SJCRH30 (cell line): ENCODE data around the gene CTNNA1. TPM values are rescaled to one million over a fixed set of nuclear protein-coding genes. Genes with fewer than 3 reads are reported as not detected.
"Not testable (repeated sequence)": the region's sequence is repeated elsewhere in the genome, so short reads cannot be mapped to it uniquely, and the experiment has no call there.

Source experiments
- DNase-seq, 2 experiments: peaks; one replicate each; pipeline ENCODE4 v3.0.0-alpha.2; 2015 to 2020
- H3K27ac ChIP-seq: fragments of 250-450 bp; sonication (Bioruptor Pico); 2 replicates; pipeline ENCODE4 v1.5.1; 2020; ENCODE audit warnings: mild to moderate bottlenecking, moderate library complexity
- H3K27me3 ChIP-seq: fragments of 250-450 bp; sonication (Bioruptor Pico); 2 replicates; pipeline ENCODE4 v1.5.1; 2020; ENCODE audit warnings: mild to moderate bottlenecking, moderate library complexity
- H3K36me3 ChIP-seq: fragments of 250-450 bp; sonication (Bioruptor Pico); 2 replicates; pipeline ENCODE4 v1.5.1; 2020; ENCODE audit warnings: mild to moderate bottlenecking, moderate library complexity
- H3K4me1 ChIP-seq: fragments of 250-450 bp; sonication (Bioruptor Pico); 2 replicates; pipeline ENCODE4 v1.5.1; 2020; ENCODE audit warnings: mild to moderate bottlenecking, moderate library complexity
- H3K4me3 ChIP-seq: fragments of 250-450 bp; sonication (Bioruptor Pico); 2 replicates; pipeline ENCODE4 v1.5.1; 2020; ENCODE audit warnings: mild to moderate bottlenecking, moderate library complexity
- H3K9me3 ChIP-seq: fragments of 250-450 bp; sonication (Bioruptor Pico); replicated peaks from 2 replicates; pipeline ENCODE4 v1.5.1; 2020; ENCODE audit warnings: mild to moderate bottlenecking, moderate library complexity
- total RNA-seq: library from RNA; depleted of rRNA; stranded (reverse); fragments of >200 nt; shearing (Covaris generic); gene quantifications from 2 replicates; pipeline ENCODE4 v1.2.3, GENCODE V29; 2014

CTNNA1 gene
- total RNA-seq, 1 experiment from 2014 or later: 153 TPM

DNA sequence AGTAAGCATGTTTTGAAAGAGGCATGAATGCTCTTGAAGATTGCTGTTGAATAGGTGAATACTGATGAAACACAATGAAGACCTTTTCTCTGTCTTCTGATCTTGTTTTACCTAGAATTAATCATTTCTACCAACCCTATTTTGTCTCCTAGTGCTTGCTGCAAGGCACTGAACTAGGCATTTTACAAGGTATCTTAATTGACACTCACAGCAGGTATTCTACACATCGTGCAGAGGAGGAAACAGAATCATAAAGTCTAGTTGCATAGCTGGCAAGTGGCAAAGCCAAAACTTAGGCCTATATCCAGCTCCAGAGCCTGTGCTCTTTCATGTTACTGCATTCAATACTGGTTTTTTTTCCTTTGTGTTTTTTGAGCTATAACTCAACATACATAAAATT is 50.7 kb downstream of the CTNNA1 start:
- Histone ChIP-seq H3K4me3 (no peak overlapping the region), H3K9me3 (no peaks in the 10 kb centered on the region), H3K4me1 (no peaks in the 10 kb centered on the region), H3K27ac (no peak overlapping the region), H3K36me3 (peaks cover 8% of the 10 kb centered on the region; the same call in 1 of the 2 replicates), H3K27me3 (no peaks in the 10 kb centered on the region)
- DNase-seq: no peak

- Histone ChIP-seq H3K27ac (no peak overlapping the region), H3K36me3 (peaks cover 17% of the 10 kb centered on the region), H3K4me1 (no peaks in the 10 kb centered on the region), H3K9me3 (no peaks in the 10 kb centered on the region), H3K4me3 (no peak overlapping the region), H3K27me3 (no peaks in the 10 kb centered on the region)
- DNase-seq: no peak
These were observed 51.9 kb downstream of the CTNNA1 start for GRCh38 chr5:138805096-138805495.

GRCh38 chr5:138807182-138807581 is 54.0 kb downstream of the CTNNA1 start:
- Histone ChIP-seq H3K4me1 (no peaks in the 10 kb centered on the region), H3K36me3 (peaks cover 25% of the 10 kb centered on the region), H3K27ac (no peak overlapping the region), H3K4me3 (no peak overlapping the region), H3K9me3 (no peaks in the 10 kb centered on the region), H3K27me3 (no peaks in the 10 kb centered on the region)
- DNase-seq: no peak

DNA sequence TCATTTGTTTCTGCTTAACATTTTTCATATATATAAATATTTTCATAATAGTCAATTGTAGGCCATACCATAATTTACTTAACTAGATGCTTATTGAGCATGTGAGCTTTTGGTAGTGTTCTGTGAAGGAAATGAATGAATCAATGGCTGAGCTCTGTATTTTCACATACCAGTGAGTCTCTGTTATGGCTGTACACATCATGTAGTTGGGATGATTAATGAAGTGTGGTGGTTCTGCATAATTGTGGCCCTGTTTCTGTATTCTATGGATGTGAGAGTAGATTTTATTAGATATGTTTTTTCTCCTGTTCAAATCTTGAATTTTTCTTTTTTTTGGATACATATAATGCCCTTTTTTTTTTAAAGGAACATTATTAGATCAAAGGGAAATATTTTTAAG is 56.2 kb downstream of the CTNNA1 start:
- no peak for DNase-seq
- H3K27ac ChIP-seq: no peak overlapping the region
- no peaks in the 10 kb centered on the region for H3K27me3 ChIP-seq
- no peaks in the 10 kb centered on the region for H3K4me1 ChIP-seq
- H3K9me3 ChIP-seq: no peaks in the 10 kb centered on the region
- peaks cover 31% of the 10 kb centered on the region for H3K36me3 ChIP-seq
- H3K4me3 ChIP-seq: no peak overlapping the region

GRCh38 chr5:138810861-138811260 is 57.6 kb downstream of the CTNNA1 start:
- not testable (repeated sequence) for H3K27ac ChIP-seq, H3K4me1 ChIP-seq

GRCh38 chr5:138815529-138815928 is 62.3 kb downstream of the CTNNA1 start:
- no peaks in the 10 kb centered on the region for H3K27me3 ChIP-seq
- H3K4me1 ChIP-seq: peaks cover 12% of the 10 kb centered on the region
- no peaks in the 10 kb centered on the region; the same call in 1 of the 2 replicates for H3K9me3 ChIP-seq
- no peak for DNase-seq
- peaks cover 29% of the 10 kb centered on the region for H3K36me3 ChIP-seq
- no peak overlapping the region for H3K4me3 ChIP-seq
- H3K27ac ChIP-seq: no peak overlapping the region

More at GRCh38 chr5:138810861-138811260, 57.6 kb downstream of the CTNNA1 start:
- not testable (repeated sequence) for H3K27me3 ChIP-seq, H3K9me3 ChIP-seq, DNase-seq, H3K4me3 ChIP-seq
- peaks cover 28% of the 10 kb centered on the region for H3K36me3 ChIP-seq

- Histone ChIP-seq H3K27me3 (no peaks in the 10 kb centered on the region), H3K36me3 (peaks cover 23% of the 10 kb centered on the region), H3K27ac (no peak overlapping the region), H3K9me3 (no peaks in the 10 kb centered on the region; the same call in 1 of the 2 replicates), H3K4me3 (no peak overlapping the region), H3K4me1 (peaks cover 12% of the 10 kb centered on the region)
- DNase-seq: no peak
These were observed 64.0 kb downstream of the CTNNA1 start for GRCh38 chr5:138817241-138817640.

DNA sequence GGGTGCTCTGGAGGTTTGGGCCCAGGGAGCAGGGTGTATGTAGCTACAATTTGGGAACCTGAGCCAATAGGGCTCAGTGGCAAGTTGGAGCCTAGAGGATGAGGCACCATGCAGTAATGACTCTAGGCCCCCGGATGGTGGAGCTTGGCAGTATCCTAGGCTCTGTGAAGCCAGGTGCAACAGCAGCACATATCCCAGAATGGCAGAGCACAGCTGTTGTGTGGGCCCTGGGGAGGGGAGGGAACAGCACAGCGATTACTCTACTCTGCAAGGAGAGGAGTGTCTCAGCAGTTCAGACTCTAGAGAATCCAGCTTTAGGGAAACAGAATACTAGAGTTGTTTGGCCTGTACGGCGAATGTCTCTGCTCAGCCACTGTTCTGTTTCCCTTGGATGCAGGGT is 65.9 kb downstream of the CTNNA1 start:
- DNase-seq: peak; percentile 90 to 92
- peaks cover 12% of the 10 kb centered on the region for H3K4me1 ChIP-seq
- no peaks in the 10 kb centered on the region; the same call in 1 of the 2 replicates for H3K9me3 ChIP-seq
- no peak overlapping the region for H3K27ac ChIP-seq
- no peak overlapping the region for H3K4me3 ChIP-seq
- no peaks in the 10 kb centered on the region for H3K27me3 ChIP-seq
- peaks cover 16% of the 10 kb centered on the region for H3K36me3 ChIP-seq

- H3K9me3 ChIP-seq: no peaks in the 10 kb centered on the region; the same call in 1 of the 2 replicates
- H3K4me1 ChIP-seq: peaks cover 12% of the 10 kb centered on the region
- no peak overlapping the region for H3K4me3 ChIP-seq
- H3K36me3 ChIP-seq: peaks cover 20% of the 10 kb centered on the region
- no peak for DNase-seq
- H3K27ac ChIP-seq: no peak overlapping the region
- no peaks in the 10 kb centered on the region for H3K27me3 ChIP-seq
These were observed 67.5 kb downstream of the CTNNA1 start for GRCh38 chr5:138820695-138821094.

DNA sequence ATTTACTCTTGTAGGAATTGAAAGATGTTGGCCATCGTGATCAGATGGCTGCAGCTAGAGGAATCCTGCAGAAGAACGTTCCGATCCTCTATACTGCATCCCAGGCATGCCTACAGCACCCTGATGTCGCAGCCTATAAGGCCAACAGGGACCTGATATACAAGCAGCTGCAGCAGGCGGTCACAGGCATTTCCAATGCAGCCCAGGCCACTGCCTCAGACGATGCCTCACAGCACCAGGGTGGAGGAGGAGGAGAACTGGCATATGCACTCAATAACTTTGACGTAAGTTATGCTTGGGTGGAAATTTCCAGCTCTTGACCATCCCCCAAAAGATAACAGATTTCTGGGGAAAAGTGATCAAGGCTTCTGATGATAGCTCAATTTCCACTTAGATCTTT is 71.3 kb downstream of the CTNNA1 start:
- H3K4me3 ChIP-seq: no peak overlapping the region
- H3K27me3 ChIP-seq: no peaks in the 10 kb centered on the region
- H3K36me3 ChIP-seq: peaks cover 32% of the 10 kb centered on the region
- H3K4me1 ChIP-seq: peaks cover under 1% of the 10 kb centered on the region
- DNase-seq: no peak
- H3K27ac ChIP-seq: no peak overlapping the region
- H3K9me3 ChIP-seq: no peaks in the 10 kb centered on the region; the same call in 1 of the 2 replicates

DNA sequence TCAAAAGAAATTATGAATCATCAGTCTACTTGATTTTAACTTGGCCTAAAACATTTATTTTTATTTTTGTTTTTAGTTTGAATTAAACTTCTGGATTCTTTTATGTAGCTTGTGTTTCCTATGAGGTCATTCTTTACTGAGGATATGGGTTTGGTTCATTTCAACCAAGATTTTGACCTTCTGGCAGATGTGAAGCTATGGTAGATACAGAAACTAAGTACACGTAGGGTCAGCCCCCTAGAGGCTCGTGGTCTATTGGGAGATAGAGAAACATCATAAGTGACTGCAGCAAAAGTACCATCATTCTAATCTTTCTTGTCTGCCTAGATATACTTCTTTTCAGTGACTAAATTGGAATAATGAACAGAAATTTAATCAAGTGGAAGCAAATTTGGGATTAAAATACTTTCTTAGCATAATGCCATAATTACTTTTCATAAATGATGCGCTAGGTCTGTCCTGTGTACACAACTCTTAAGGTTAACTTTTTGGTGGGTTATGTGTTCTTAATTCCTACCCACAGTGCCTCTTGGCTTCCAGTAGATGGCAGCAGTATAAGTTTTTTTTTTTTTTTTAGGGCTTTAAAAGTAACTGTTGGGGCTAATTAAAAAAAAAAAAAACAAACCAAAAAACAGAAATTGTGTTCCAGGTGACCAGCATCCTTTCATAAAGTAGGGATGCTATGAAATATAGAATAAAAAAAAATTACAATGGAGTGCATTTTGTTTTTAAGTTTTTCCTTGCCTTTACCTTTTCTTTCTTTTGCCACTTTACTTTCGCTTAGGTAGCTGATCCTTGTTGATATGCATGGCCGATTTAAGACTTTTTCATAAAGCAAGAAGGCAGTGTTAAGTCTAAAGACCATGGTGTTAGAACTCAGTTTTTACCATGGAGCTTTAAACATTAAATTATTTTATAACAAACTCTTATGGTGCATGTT is 72.0 kb downstream of the CTNNA1 start:
- DNase-seq: peak in 1 of 2 experiments; percentile 26
- Histone ChIP-seq H3K36me3 (peaks cover 32% of the 10 kb centered on the region), H3K27ac (no peak overlapping the region), H3K4me3 (no peak overlapping the region), H3K27me3 (no peaks in the 10 kb centered on the region), H3K9me3 (no peaks in the 10 kb centered on the region; the same call in 1 of the 2 replicates), H3K4me1 (no peaks in the 10 kb centered on the region)

DNA sequence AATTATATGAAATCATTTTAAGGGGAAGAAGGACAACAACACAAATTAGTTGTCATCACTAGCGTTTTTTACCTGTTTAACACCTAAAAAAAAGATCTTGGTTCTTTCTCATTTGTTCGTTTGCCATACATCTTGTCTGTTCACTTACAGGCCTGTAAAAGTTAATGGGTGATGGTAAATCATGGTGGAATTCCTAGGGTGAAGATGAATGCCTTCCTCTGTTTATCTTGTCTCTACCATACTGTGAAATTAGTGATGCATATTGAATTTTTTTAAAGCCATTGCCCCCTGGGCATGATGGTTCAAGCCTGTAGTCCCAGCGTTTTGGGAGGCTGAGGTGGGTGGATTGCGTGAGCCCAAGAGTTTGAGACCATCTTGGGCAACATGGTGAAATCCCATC is 75.3 kb downstream of the CTNNA1 start:
- Histone ChIP-seq H3K27ac (no peak overlapping the region), H3K4me1 (no peaks in the 10 kb centered on the region), H3K27me3 (no peaks in the 10 kb centered on the region), H3K4me3 (no peak overlapping the region), H3K9me3 (no peaks in the 10 kb centered on the region), H3K36me3 (peaks cover 38% of the 10 kb centered on the region)
- DNase-seq: no peak

- peaks cover 38% of the 10 kb centered on the region for H3K36me3 ChIP-seq
- no peak for DNase-seq
- no peak overlapping the region for H3K27ac ChIP-seq
These were observed 76.1 kb downstream of the CTNNA1 start for GRCh38 chr5:138829341-138829740.

GRCh38 chr5:138831703-138832102 is 78.5 kb downstream of the CTNNA1 start:
- no peaks in the 10 kb centered on the region for H3K9me3 ChIP-seq
- H3K27ac ChIP-seq: no peak overlapping the region
- DNase-seq: no peak
- H3K4me1 ChIP-seq: no peaks in the 10 kb centered on the region
- H3K4me3 ChIP-seq: no peak overlapping the region
- no peaks in the 10 kb centered on the region for H3K27me3 ChIP-seq
- peaks cover 29% of the 10 kb centered on the region for H3K36me3 ChIP-seq

More at GRCh38 chr5:138829341-138829740, 76.1 kb downstream of the CTNNA1 start:
- H3K9me3 ChIP-seq: no peaks in the 10 kb centered on the region
- no peaks in the 10 kb centered on the region for H3K27me3 ChIP-seq
- no peak overlapping the region for H3K4me3 ChIP-seq
- H3K4me1 ChIP-seq: no peaks in the 10 kb centered on the region

DNA sequence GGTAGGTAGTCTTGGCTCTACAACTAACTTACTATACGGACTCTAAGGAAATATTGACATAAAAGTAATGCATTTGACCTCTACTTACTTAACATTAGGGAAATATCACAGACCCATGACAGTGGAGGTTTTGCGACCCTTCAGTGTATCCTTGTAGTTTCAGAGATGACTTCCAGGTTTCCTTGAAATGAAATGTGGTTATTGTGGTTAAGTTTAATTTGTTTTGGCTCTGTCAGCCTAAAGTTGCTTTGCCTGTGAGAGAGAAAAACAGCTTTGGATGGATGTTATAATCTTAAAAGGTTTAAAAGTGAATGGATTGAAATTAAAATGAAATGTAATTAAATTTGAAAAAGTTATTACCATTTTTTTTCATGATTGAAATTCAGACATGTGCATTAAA is 79.0 kb downstream of the CTNNA1 start:
- H3K27me3 ChIP-seq: no peaks in the 10 kb centered on the region
- no peak for DNase-seq
- no peak overlapping the region for H3K4me3 ChIP-seq
- no peaks in the 10 kb centered on the region for H3K4me1 ChIP-seq
- H3K36me3 ChIP-seq: peaks cover 24% of the 10 kb centered on the region
- H3K27ac ChIP-seq: no peak overlapping the region
- no peaks in the 10 kb centered on the region for H3K9me3 ChIP-seq
